ENCODE measurements around the gene METTL25. TPM values are rescaled to one million over a fixed set of nuclear protein-coding genes. Genes with fewer than 3 reads are reported as not detected.

METTL25 gene
- total RNA-seq, 2 experiments from 2014 or later: 5.0 to 7.1 TPM

DNA sequence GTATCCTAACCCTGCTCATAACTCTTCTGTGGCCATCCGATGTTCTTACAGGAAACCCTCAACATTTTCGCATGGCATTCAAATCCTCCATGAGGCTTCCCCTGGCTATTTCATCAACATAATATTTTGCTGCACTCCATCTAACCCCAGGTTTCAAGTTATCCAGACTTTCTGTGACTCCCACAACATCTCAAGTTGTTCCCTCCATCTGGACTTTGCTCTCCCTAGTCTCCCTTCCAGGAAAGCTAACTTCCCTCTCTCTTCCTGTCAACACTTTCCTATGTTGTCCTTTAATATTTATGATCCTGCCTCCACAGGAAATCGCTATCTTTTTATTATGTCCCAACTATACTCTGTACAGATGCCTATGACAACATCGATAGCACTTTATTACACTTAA lies 146.1 kb downstream of the METTL25 start:
- Mint-ChIP-seq H3K9me3 (ENCODE audit: low read depth) (no peaks in the 10 kb centered on the region), H3K4me1 (no peaks in the 10 kb centered on the region), H3K4me3 (no peak overlapping the region), H3K27ac (no peak overlapping the region), H3K36me3 (no peaks in the 10 kb centered on the region), H3K27me3 (peaks cover 4% of the 10 kb centered on the region)
- DNase-seq (no peak), ATAC-seq (no peak)
- CTCF ChIA-PET: no interaction called here

GRCh38 chr12:82505150-82505549 lies 146.8 kb downstream of the METTL25 start:
- H3K4me1 Mint-ChIP-seq: no peaks in the 10 kb centered on the region
- H3K27ac Mint-ChIP-seq: no peak overlapping the region
- H3K36me3 Mint-ChIP-seq: no peaks in the 10 kb centered on the region
- no peak overlapping the region for H3K4me3 Mint-ChIP-seq
- CTCF ChIA-PET: no interaction called here
- peaks cover 4% of the 10 kb centered on the region for H3K27me3 Mint-ChIP-seq
- H3K9me3 Mint-ChIP-seq (ENCODE audit: low read depth): no peaks in the 10 kb centered on the region
- DNase-seq (no peak), ATAC-seq (no peak)

DNA sequence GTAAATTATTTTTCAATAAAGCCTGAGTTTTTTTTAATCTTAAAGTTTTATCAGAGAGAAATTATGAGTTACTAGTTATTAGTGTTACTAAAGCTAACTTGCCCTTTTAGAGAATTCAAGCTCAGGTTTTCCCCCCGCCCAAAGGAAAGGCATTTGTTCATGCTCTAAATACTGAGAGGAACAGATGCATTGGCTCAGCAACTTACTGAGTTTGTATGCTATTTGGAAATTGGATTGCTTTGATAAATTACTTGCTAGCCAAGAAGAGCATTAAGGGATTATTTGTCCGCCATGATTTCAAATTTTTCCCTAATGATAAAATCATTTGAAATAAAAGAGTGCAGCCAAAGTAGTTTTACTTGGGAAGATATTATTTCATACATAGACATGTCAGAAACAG lies 149.4 kb downstream of the METTL25 start:
- H3K27ac Mint-ChIP-seq: no peak overlapping the region
- CTCF ChIA-PET: no interaction called here
- H3K36me3 Mint-ChIP-seq: no peaks in the 10 kb centered on the region
- DNase-seq (no peak), ATAC-seq (no peak)
- H3K9me3 Mint-ChIP-seq (ENCODE audit: low read depth): no peaks in the 10 kb centered on the region
- no peak overlapping the region for H3K4me3 Mint-ChIP-seq
- H3K27me3 Mint-ChIP-seq: peaks cover 4% of the 10 kb centered on the region
- no peaks in the 10 kb centered on the region for H3K4me1 Mint-ChIP-seq

DNA sequence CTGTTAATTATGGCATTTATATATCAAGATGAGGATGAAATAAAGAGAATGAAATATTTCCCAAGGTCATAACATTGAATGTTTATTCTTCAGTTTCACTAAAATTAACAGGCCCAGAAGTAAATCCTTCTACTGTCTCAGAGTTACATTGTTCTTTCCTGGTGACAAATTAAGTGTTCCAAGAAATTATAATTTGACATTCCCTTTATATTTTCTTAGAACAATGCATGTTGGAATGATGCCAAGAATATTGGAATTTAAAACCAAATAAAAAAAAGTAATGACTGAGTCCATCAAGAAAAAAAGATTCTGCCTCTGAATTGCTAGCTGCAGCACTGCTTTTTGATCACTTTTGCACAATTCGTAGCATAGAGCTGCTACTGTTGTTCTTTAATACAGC lies 152.1 kb downstream of the METTL25 start:
- H3K4me1 Mint-ChIP-seq: no peaks in the 10 kb centered on the region
- no peaks in the 10 kb centered on the region for H3K9me3 Mint-ChIP-seq (ENCODE audit: low read depth)
- CTCF ChIA-PET: no interaction called here
- H3K4me3 Mint-ChIP-seq: no peak overlapping the region
- H3K27me3 Mint-ChIP-seq: peaks cover 4% of the 10 kb centered on the region
- ATAC-seq (no peak), DNase-seq (no peak)
- no peaks in the 10 kb centered on the region for H3K36me3 Mint-ChIP-seq
- H3K27ac Mint-ChIP-seq: no peak overlapping the region

GRCh38 chr12:82514880-82515279 lies 156.6 kb downstream of the METTL25 start:
- H3K4me1 Mint-ChIP-seq: no peaks in the 10 kb centered on the region
- H3K27ac Mint-ChIP-seq: no peak overlapping the region
- no peak for ATAC-seq
- DNase-seq: no peak
- no peak overlapping the region for H3K4me3 Mint-ChIP-seq
- CTCF ChIA-PET: no interaction called here
- H3K27me3 Mint-ChIP-seq: peaks cover 6% of the 10 kb centered on the region
- H3K9me3 Mint-ChIP-seq (ENCODE audit: low read depth): no peaks in the 10 kb centered on the region
- no peaks in the 10 kb centered on the region for H3K36me3 Mint-ChIP-seq

DNA sequence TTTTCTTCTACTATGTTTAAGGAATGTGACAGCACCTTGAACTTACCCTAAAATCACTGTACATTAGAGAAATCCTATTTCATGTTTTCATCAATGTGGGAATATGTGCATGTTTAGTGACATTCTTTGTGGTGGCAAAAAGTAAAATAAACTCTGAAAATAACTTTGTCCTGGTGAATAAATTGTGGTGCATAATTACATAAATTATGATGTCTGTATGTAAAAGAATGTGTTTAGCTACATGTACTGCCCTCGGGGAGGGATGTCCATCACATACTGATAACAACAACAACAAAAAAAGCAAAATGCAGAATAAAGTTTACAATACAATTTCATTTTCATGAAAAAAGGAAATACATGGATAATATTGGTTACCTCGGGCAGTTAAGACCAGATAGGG lies 157.3 kb downstream of the METTL25 start:
- DNase-seq: no peak
- Mint-ChIP-seq H3K36me3 (no peaks in the 10 kb centered on the region), H3K27me3 (peaks cover 7% of the 10 kb centered on the region), H3K9me3 (ENCODE audit: low read depth) (no peaks in the 10 kb centered on the region), H3K27ac (no peak overlapping the region), H3K4me1 (no peaks in the 10 kb centered on the region), H3K4me3 (no peak overlapping the region)
- CTCF ChIA-PET: no interaction called here
- no peak for ATAC-seq

GRCh38 chr12:82517027-82517426 lies 158.7 kb downstream of the METTL25 start:
- no peaks in the 10 kb centered on the region for H3K36me3 Mint-ChIP-seq
- no peak overlapping the region for H3K27ac Mint-ChIP-seq
- no peak for DNase-seq
- no peaks in the 10 kb centered on the region for H3K9me3 Mint-ChIP-seq (ENCODE audit: low read depth)
- H3K4me1 Mint-ChIP-seq: no peaks in the 10 kb centered on the region
- ATAC-seq: no peak
- H3K4me3 Mint-ChIP-seq: no peak overlapping the region
- CTCF ChIA-PET: no interaction called here
- H3K27me3 Mint-ChIP-seq: peaks cover 7% of the 10 kb centered on the region

DNA sequence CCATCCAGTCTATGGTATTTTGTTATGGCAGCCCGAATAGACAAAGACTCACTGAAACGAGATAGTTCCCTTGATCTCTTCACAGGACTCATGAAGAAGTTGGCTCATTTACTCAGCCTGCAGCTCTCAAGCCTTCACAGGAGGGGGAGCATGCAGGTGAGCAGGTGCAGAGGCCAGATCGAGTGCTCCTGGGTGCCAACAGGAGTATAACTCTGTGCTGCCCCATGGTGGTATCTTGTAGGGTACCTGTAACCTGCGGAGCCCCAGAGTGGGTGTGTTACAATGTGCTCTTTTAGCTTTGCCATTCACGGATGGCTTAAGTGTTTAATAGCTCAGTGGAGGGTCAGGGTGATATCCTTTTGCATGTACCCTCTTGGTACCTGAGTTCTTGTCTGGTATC lies 159.5 kb downstream of the METTL25 start:
- H3K4me1 Mint-ChIP-seq: no peaks in the 10 kb centered on the region
- peaks cover 7% of the 10 kb centered on the region for H3K27me3 Mint-ChIP-seq
- no peak overlapping the region for H3K4me3 Mint-ChIP-seq
- DNase-seq (no peak), ATAC-seq (no peak)
- H3K27ac Mint-ChIP-seq: no peak overlapping the region
- H3K36me3 Mint-ChIP-seq: no peaks in the 10 kb centered on the region
- H3K9me3 Mint-ChIP-seq (ENCODE audit: low read depth): no peaks in the 10 kb centered on the region
- CTCF ChIA-PET: no interaction called here

GRCh38 chr12:82519510-82519909 lies 161.2 kb downstream of the METTL25 start:
- Mint-ChIP-seq H3K4me3 (no peak overlapping the region), H3K27ac (no peak overlapping the region), H3K9me3 (ENCODE audit: low read depth) (no peaks in the 10 kb centered on the region), H3K36me3 (no peaks in the 10 kb centered on the region), H3K27me3 (peaks cover 14% of the 10 kb centered on the region), H3K4me1 (no peaks in the 10 kb centered on the region)
- ATAC-seq: no peak
- DNase-seq: no peak
- CTCF ChIA-PET: no interaction called here

DNA sequence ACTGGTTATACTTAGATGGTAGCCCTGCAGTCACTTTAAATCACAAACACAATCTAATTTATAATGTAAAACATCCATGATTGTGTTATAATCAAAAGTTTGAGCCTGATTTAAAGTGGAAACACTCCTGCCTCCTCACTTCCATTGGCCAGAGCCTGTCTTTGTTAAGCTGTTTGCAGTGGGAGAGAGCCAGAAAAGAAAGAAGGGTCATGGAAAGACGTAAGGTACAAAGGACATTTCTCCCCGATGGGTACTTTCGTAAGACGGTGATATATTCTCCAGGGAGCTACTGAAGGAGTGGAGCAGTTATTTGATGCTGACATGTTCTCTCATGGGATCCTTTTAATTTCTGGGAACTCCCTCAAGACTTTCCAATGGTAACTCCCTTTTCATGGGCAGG lies 164.0 kb downstream of the METTL25 start:
- no peaks in the 10 kb centered on the region for H3K9me3 Mint-ChIP-seq (ENCODE audit: low read depth)
- no peaks in the 10 kb centered on the region for H3K36me3 Mint-ChIP-seq
- peaks cover 21% of the 10 kb centered on the region for H3K27me3 Mint-ChIP-seq
- ATAC-seq: no peak
- no peak overlapping the region for H3K27ac Mint-ChIP-seq
- CTCF ChIA-PET: no interaction called here
- H3K4me3 Mint-ChIP-seq: no peak overlapping the region
- DNase-seq: no peak
- no peaks in the 10 kb centered on the region for H3K4me1 Mint-ChIP-seq

DNA sequence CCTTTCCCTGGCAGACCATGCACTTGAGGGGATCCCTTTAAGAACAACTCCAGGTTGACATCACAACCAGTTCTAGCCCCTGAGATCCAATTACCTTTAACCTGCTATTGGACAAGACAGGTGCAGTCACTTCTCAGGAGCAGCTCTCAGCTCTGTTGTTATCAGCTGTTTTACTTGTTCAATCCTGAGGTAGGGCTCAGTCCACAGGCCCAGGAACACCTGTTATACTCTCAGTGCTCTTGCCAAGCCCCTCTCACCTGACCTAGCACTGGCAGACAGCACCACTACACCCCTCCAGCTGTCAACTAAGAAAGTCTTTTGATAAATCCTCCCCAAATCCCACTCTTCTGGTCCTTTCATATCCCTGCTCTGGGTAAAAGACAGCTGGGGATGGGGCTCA lies 164.4 kb downstream of the METTL25 start:
- H3K36me3 Mint-ChIP-seq: no peaks in the 10 kb centered on the region
- no peak overlapping the region for H3K4me3 Mint-ChIP-seq
- H3K9me3 Mint-ChIP-seq (ENCODE audit: low read depth): no peaks in the 10 kb centered on the region
- H3K27me3 Mint-ChIP-seq: peaks cover 22% of the 10 kb centered on the region
- ATAC-seq (no peak), DNase-seq (no peak)
- no peak overlapping the region for H3K27ac Mint-ChIP-seq
- CTCF ChIA-PET: no interaction called here
- no peaks in the 10 kb centered on the region for H3K4me1 Mint-ChIP-seq

DNA sequence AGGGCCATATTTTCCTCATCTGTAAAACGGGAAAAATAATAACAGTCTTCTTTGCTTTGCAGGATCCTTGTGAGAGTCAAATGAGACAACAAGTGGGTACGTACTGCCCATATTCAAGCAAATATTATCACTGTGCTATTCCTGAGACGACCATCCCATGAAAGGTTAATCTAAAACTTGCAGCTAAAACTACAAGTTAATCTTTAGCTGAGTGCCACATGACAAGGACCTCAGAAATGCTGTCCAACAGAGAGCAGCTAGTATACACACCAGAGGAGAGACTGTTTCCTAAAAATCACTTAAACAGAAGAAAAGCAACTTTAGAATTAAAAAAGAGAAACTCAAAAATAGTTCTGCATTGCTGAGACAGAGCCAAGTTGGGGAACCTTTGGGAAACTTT lies 165.7 kb downstream of the METTL25 start:
- H3K27ac Mint-ChIP-seq: no peak overlapping the region

GRCh38 chr12:82524641-82525040 lies 166.3 kb downstream of the METTL25 start:
- CTCF ChIA-PET: no interaction called here

More for the DNA sequence above, 165.7 kb downstream of the METTL25 start:
- no peaks in the 10 kb centered on the region for H3K9me3 Mint-ChIP-seq (ENCODE audit: low read depth)
- ATAC-seq (no peak), DNase-seq (no peak)
- H3K36me3 Mint-ChIP-seq: no peaks in the 10 kb centered on the region
- H3K27me3 Mint-ChIP-seq: peaks cover 26% of the 10 kb centered on the region
- no peaks in the 10 kb centered on the region for H3K4me1 Mint-ChIP-seq
- CTCF ChIA-PET: no interaction called here
- H3K4me3 Mint-ChIP-seq: no peak overlapping the region

GRCh38 chr12:82525616-82526015 lies 167.3 kb downstream of the METTL25 start:
- CTCF ChIA-PET: interaction anchor here (0.7 kb wide), 1 partner anchor 160 kb away, joined by 3 read pairs; no protein-coding TSS in a partner anchor
- Mint-ChIP-seq H3K9me3 (ENCODE audit: low read depth) (no peaks in the 10 kb centered on the region), H3K27me3 (peaks cover 25% of the 10 kb centered on the region), H3K4me3 (no peak overlapping the region), H3K4me1 (no peaks in the 10 kb centered on the region), H3K27ac (no peak overlapping the region), H3K36me3 (no peaks in the 10 kb centered on the region)
- DNase-seq (no peak), ATAC-seq (no peak)

More at GRCh38 chr12:82524641-82525040, 166.3 kb downstream of the METTL25 start:
- Mint-ChIP-seq H3K27ac (no peak overlapping the region), H3K27me3 (peaks cover 26% of the 10 kb centered on the region), H3K4me1 (no peaks in the 10 kb centered on the region), H3K36me3 (no peaks in the 10 kb centered on the region), H3K9me3 (ENCODE audit: low read depth) (no peaks in the 10 kb centered on the region), H3K4me3 (no peak overlapping the region)
- ATAC-seq (no peak), DNase-seq (no peak)

GRCh38 chr12:82527165-82527780 lies 168.9 kb downstream of the METTL25 start:
- H3K4me3 Mint-ChIP-seq: no peak overlapping the region
- H3K9me3 Mint-ChIP-seq (ENCODE audit: low read depth): no peaks in the 10 kb centered on the region

More at GRCh38 chr12:82527165-82527780, 168.9 kb downstream of the METTL25 start:
- ATAC-seq (no peak), DNase-seq (peak; percentile 48)
- H3K27me3 Mint-ChIP-seq: peaks cover 26% of the 10 kb centered on the region
- no peak overlapping the region for H3K27ac Mint-ChIP-seq
- no peaks in the 10 kb centered on the region for H3K36me3 Mint-ChIP-seq
- no peaks in the 10 kb centered on the region for H3K4me1 Mint-ChIP-seq
- CTCF ChIA-PET: interaction anchor here (0.9 to 1.6 kb wide), 3 partner anchors 26 to 1976 kb away, joined by 3 to 4 read pairs (median 3); partner anchors contain the start of gene TMTC2

Data from activated CD8-positive, alpha-beta memory T cell treated with anti-CD3 and anti-CD28 coated beads, Interleukin-2, amount 10 ng/mL, durations not matched to agents 7 days and 5 days (primary cell).